NK-92 treated with Interleukin-12 subunit alpha and Interleukin-12 subunit beta, amount 100 ng/mL, for 24 hours (cell line): Measurements from ENCODE around the gene AP2A1.
"Not testable (repeated sequence)": the region's sequence is repeated elsewhere in the genome, so short reads cannot be mapped to it uniquely, and the experiment has no call there.

ENCODE experiments used
- DNase-seq: peaks from one replicate; lab custom pipeline; 2025; lab: John Stamatoyannopoulos, UW

Gene AP2A1

GRCh38 chr19:49766930-49767299, at the start of gene AP2A1:
AP2A1 (plus strand) TSS chr19:49767001; CDS start chr19:49767134, 133 bp downstream.
- no peak for DNase-seq

GRCh38 chr19:49718511-49718910, 48.3 kb upstream of the AP2A1 start:
- DNase-seq: no peak

GRCh38 chr19:49718991-49719390, 47.8 kb upstream of the AP2A1 start:
- DNase-seq: no peak

GRCh38 chr19:49719420-49719819, 47.4 kb upstream of the AP2A1 start:
- not testable (repeated sequence) for DNase-seq

- no peak for DNase-seq
Observed at GRCh38 chr19:49727217-49728030, 39.4 kb upstream of the AP2A1 start.

GRCh38 chr19:49730166-49730565, 36.6 kb upstream of the AP2A1 start:
- no peak for DNase-seq

- DNase-seq: no peak
Observed at GRCh38 chr19:49738268-49738667, 28.5 kb upstream of the AP2A1 start.

- DNase-seq: no peak
Observed at GRCh38 chr19:49739098-49739497, 27.7 kb upstream of the AP2A1 start.

GRCh38 chr19:49739933-49740332, 26.9 kb upstream of the AP2A1 start:
- no peak for DNase-seq

- DNase-seq: no peak
Observed at GRCh38 chr19:49741210-49741844, 25.5 kb upstream of the AP2A1 start.

- DNase-seq: no peak
Observed at GRCh38 chr19:49744946-49745381, 21.8 kb upstream of the AP2A1 start.

- no peak for DNase-seq
Observed at GRCh38 chr19:49746206-49746958, 20.4 kb upstream of the AP2A1 start.

GRCh38 chr19:49749055-49749716, 17.6 kb upstream of the AP2A1 start:
- no peak for DNase-seq

GRCh38 chr19:49749771-49750170, 17.0 kb upstream of the AP2A1 start:
- no peak for DNase-seq

- DNase-seq: no peak
Observed at GRCh38 chr19:49752701-49753100, 14.1 kb upstream of the AP2A1 start.

- no peak for DNase-seq
Observed at GRCh38 chr19:49755956-49756355, 10.8 kb upstream of the AP2A1 start.

- DNase-seq: no peak
Observed at GRCh38 chr19:49758292-49758691, 8.5 kb upstream of the AP2A1 start.

GRCh38 chr19:49761249-49761624, 5.6 kb upstream of the AP2A1 start:
- no peak for DNase-seq

GRCh38 chr19:49761625-49762311, 5.0 kb upstream of the AP2A1 start:
- DNase-seq: no peak

- DNase-seq: no peak
Observed at GRCh38 chr19:49763230-49763629, 3.6 kb upstream of the AP2A1 start, which contains the start of gene TSKS. TSKS (minus strand) TSS chr19:49763306; CDS start chr19:49763247, 59 bp downstream.

- no peak for DNase-seq
Observed at GRCh38 chr19:49764341-49764740, 2.5 kb upstream of the AP2A1 start.
